Hepatocyte (in vitro differentiated cells): Measurements from ENCODE around the gene TAF6. TPM values are rescaled to one million over a fixed set of nuclear protein-coding genes. Genes with fewer than 3 reads are reported as not detected.

Source experiments
- DNase-seq: peaks from one replicate; pipeline ENCODE4 v3.0.0-alpha.2; 2016; ENCODE audit warnings: low spot score
- H2AFZ ChIP-seq: fragments of 200-600 bp; sonication (generic); 2 replicates; pipeline ENCODE4 v1.6.0; 2016; ENCODE audit warnings: antibody characterized with exemption, mild to moderate bottlenecking
- H3K27ac ChIP-seq: fragments of 200-600 bp; sonication (generic); 2 replicates; pipeline ENCODE4 v1.5.1; 2016; ENCODE audit warnings: mild to moderate bottlenecking
- H3K27me3 ChIP-seq: fragments of 200-600 bp; sonication (generic); 2 replicates; pipeline ENCODE4 v1.6.1; 2016
- H3K36me3 ChIP-seq: fragments of 200-600 bp; sonication (generic); replicated peaks from 2 replicates; pipeline ENCODE4 v1.5.1; 2016; ENCODE audit warnings: low read depth; ENCODE audit not compliant: insufficient read depth
- H3K4me1 ChIP-seq: fragments of 200-600 bp; sonication (generic); 2 replicates; pipeline ENCODE4 v1.5.1; 2016; ENCODE audit warnings: mild to moderate bottlenecking, moderate library complexity; ENCODE audit not compliant: insufficient read depth
- H3K4me2 ChIP-seq: fragments of 200-600 bp; sonication (generic); 2 replicates; pipeline ENCODE4 v1.6.0; 2016
- H3K4me3 ChIP-seq: fragments of 200-600 bp; sonication (generic); 2 replicates; pipeline ENCODE4 v1.5.1; 2016; ENCODE audit warnings: mild to moderate bottlenecking
- H3K79me2 ChIP-seq: fragments of 200-600 bp; sonication (generic); 2 replicates; pipeline ENCODE4 v1.6.0; 2017; ENCODE audit warnings: mild to moderate bottlenecking
- H3K9me2 ChIP-seq: fragments of 200-600 bp; sonication (generic); replicated peaks from 2 replicates; pipeline ENCODE4 v1.6.0; 2017; ENCODE audit warnings: mild to moderate bottlenecking; ENCODE audit not compliant: insufficient read depth
- H3K9me3 ChIP-seq: fragments of 200-600 bp; sonication (generic); 2 replicates; pipeline ENCODE4 v1.5.1; 2016; ENCODE audit warnings: low read depth, mild to moderate bottlenecking
- H4K20me1 ChIP-seq: fragments of 200-600 bp; sonication (generic); 2 replicates; pipeline ENCODE4 v1.6.0; 2016; ENCODE audit warnings: mild to moderate bottlenecking; ENCODE audit not compliant: insufficient read depth, poor library complexity, severe bottlenecking
- EZH2 ChIP-seq: fragments of 200-600 bp; sonication (generic); IDR thresholded peaks from 2 replicates; pipeline ENCODE4 v1.6.1; 2016; ENCODE audit warnings: antibody characterized with exemption, mild to moderate bottlenecking, borderline replicate concordance
- EZH2phosphoT487 ChIP-seq: fragments of 200-600 bp; sonication (generic); IDR thresholded peaks from one replicate; pipeline ENCODE4 v1.6.1; 2018; ENCODE audit warnings: antibody characterized with exemption, mild to moderate bottlenecking, low read depth, moderate library complexity; ENCODE audit not compliant: unreplicated experiment, severe bottlenecking
- WGBS: methylation state at CpG from one replicate; pipeline ENCODE4 v1.1.6; 2016; ENCODE audit warnings: low lambda C conversion rate; ENCODE audit errors: missing lambda C conversion rate; 5-methylcytosine and 5-hydroxymethylcytosine counted together
- polyA plus RNA-seq: library from polyadenylated mRNA; unstranded; fragments of >200 nt; fragmentation: Nextera tagmentation; extraction: Ambion mirVana; gene quantifications from 2 replicates; pipeline ENCODE4 v1.2.1, GENCODE V29; 2016
- total RNA-seq: library from RNA; depleted of rRNA; stranded (reverse); fragments of >200 nt; gene quantifications from 2 replicates; pipeline ENCODE4 v1.2.3, GENCODE V29; 2014
- TF ChIP-seq, protein P1 (sequence below): fragments of 200-600 bp; sonication (generic); IDR thresholded peaks from 2 replicates; pipeline ENCODE4 v1.5.1; 2016; ENCODE audit warnings: antibody characterized with exemption, mild to moderate bottlenecking; ENCODE audit not compliant: poor library complexity

The TAF6 gene
- total and polyA plus RNA-seq, 2 experiments from 2014 or later, result 29.2 to 44.2 TPM

GRCh38 chr7:100157069-100157333, 37.8 kb upstream of the TAF6 start:
- Histone ChIP-seq H3K4me1 (peaks cover 15% of the 10 kb centered on the region), H3K79me2 (peaks cover 19% of the 10 kb centered on the region), H4K20me1 (no peaks in the 10 kb centered on the region), H3K27me3 (no peaks in the 10 kb centered on the region), H2AFZ (no peak overlapping the region), H3K36me3 (no peaks in the 10 kb centered on the region), H3K4me2 (peak overlapping the region; percentile 100), H3K27ac (peak overlapping the region; percentile 82), H3K9me2 (no peaks in the 10 kb centered on the region), H3K9me3 (no peaks in the 10 kb centered on the region), H3K4me3 (no peak overlapping the region)
- no peak for DNase-seq
- 60% methylated on average over 5 of the region's 5 CpGs for WGBS
- TF ChIP-seq, protein P1, sequence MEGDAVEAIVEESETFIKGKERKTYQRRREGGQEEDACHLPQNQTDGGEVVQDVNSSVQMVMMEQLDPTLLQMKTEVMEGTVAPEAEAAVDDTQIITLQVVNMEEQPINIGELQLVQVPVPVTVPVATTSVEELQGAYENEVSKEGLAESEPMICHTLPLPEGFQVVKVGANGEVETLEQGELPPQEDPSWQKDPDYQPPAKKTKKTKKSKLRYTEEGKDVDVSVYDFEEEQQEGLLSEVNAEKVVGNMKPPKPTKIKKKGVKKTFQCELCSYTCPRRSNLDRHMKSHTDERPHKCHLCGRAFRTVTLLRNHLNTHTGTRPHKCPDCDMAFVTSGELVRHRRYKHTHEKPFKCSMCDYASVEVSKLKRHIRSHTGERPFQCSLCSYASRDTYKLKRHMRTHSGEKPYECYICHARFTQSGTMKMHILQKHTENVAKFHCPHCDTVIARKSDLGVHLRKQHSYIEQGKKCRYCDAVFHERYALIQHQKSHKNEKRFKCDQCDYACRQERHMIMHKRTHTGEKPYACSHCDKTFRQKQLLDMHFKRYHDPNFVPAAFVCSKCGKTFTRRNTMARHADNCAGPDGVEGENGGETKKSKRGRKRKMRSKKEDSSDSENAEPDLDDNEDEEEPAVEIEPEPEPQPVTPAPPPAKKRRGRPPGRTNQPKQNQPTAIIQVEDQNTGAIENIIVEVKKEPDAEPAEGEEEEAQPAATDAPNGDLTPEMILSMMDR, result no peak
- TF ChIP-seq EZH2phosphoT487 (no peak), EZH2 (no peak)

GRCh38 chr7:100156331-100157068, 37.3 kb upstream of the TAF6 start:
- no peak overlapping the region for H3K4me3 ChIP-seq

DNA sequence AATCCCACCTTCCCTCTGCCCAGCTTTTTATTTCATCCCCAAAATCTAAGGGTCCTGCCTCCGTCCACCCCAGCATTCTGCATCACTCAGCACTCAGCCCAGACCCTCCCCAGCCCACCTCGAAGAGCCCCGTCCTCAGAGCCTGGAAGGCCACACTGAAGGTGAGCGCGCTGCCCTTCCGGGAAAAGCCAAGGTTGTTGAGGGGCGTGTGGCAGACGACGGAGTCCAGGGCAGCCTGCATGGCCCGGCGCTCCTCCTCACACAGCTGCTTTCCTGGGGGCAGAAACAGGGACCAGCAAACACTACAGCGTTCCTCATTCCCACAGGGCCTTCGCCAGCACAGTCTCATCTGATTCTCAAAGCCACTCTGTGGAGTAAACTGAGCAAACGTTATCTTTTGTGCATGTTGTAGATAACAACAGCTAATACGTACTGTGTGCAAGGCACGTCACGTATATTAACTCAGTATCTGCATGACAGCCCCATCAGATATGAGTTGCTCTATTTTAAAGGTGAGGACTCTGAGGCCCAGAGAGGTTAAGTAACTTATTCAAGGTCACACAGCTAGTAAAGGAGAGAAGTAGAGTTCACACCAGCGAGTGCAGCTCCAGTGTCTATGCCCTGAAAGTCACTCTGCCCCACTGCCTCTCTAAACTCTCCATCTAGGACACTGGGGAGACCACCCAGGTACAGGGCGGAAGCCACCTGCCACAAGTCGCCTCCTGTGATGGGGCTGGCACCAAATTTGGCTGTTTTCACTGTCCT, 36.6 kb upstream of the TAF6 start:
- no peak overlapping the region for H3K4me2 ChIP-seq
- no peaks in the 10 kb centered on the region for H3K27me3 ChIP-seq
- H2AFZ ChIP-seq, result no peak overlapping the region
- H4K20me1 ChIP-seq, result no peaks in the 10 kb centered on the region
- H3K36me3 ChIP-seq, result no peaks in the 10 kb centered on the region
- H3K9me3 ChIP-seq, result no peaks in the 10 kb centered on the region
- H3K27ac ChIP-seq, result peak overlapping the region; percentile 73
- H3K9me2 ChIP-seq, result no peaks in the 10 kb centered on the region
- TF ChIP-seq, protein P1, result no peak
- TF ChIP-seq EZH2, result no peak
- peaks cover 15% of the 10 kb centered on the region for H3K4me1 ChIP-seq
- H3K79me2 ChIP-seq, result peaks cover 30% of the 10 kb centered on the region
- no peak overlapping the region for H3K4me3 ChIP-seq
- WGBS, result 85% methylated on average over 20 of the region's 20 CpGs
- DNase-seq, result no peak

More at GRCh38 chr7:100156331-100157068, 37.3 kb upstream of the TAF6 start:
- TF ChIP-seq, protein P1, result no peak
- TF ChIP-seq EZH2phosphoT487 (no peak), EZH2 (no peak)
- H3K9me2 ChIP-seq, result no peaks in the 10 kb centered on the region
- H3K27ac ChIP-seq, result peak overlapping the region; percentile 82
- peak overlapping the region; percentile 100 for H3K4me2 ChIP-seq
- no peak overlapping the region for H2AFZ ChIP-seq
- H3K27me3 ChIP-seq, result no peaks in the 10 kb centered on the region
- 85% methylated on average over 16 of the region's 16 CpGs for WGBS
- H3K79me2 ChIP-seq, result peaks cover 23% of the 10 kb centered on the region
- H4K20me1 ChIP-seq, result no peaks in the 10 kb centered on the region
- H3K9me3 ChIP-seq, result no peaks in the 10 kb centered on the region
- no peaks in the 10 kb centered on the region for H3K36me3 ChIP-seq
- DNase-seq, result no peak
- peaks cover 15% of the 10 kb centered on the region for H3K4me1 ChIP-seq
